ENCODE measurements around the gene CPB1.
"Not testable (repeated sequence)": the region's sequence is repeated elsewhere in the genome, so short reads cannot be mapped to it uniquely, and the experiment has no call there.

CPB1 gene

GRCh38 chr3:148827585-148827984 is at the start of gene CPB1:
Gene CPB1, plus strand, starts transcription at chr3:148827811. Its CDS starts 13 bp downstream, at chr3:148827824.
- intact Hi-C loops (cut with DNase I; ENCODE audit: low total_unique reads) = no loop called here
- no peaks in the 10 kb centered on the region for H3K4me1 ChIP-seq
- no peaks in the 10 kb centered on the region for H3K36me3 ChIP-seq
- H3K27me3 ChIP-seq = no peaks in the 10 kb centered on the region
- no peak within 1 kb of the TSS for H3K4me3 ChIP-seq
- DNase-seq = no peak
- no peak for TF ChIP-seq CTCF (IDR thresholded peaks at IDR 0.05)
- H3K9me3 ChIP-seq = peaks cover 0 to under 1% (median 0%) of the 10 kb centered on the region in 3 donors
- H3K27ac ChIP-seq = no peak within 1 kb of the TSS

- Histone ChIP-seq H3K4me1 (no peaks in the 10 kb centered on the region), H3K4me3 (no peak overlapping the region), H3K27ac (no peak overlapping the region), H3K36me3 (no peaks in the 10 kb centered on the region), H3K9me3 (no peaks in the 10 kb centered on the region), H3K27me3 (no peaks in the 10 kb centered on the region)
- DNase-seq = no peak
- intact Hi-C loops (cut with DNase I; ENCODE audit: low total_unique reads) = no loop called here
- TF ChIP-seq CTCF (IDR thresholded peaks at IDR 0.05) = no peak
Measured at GRCh38 chr3:148778926-148779325, 48.7 kb upstream of the CPB1 start.

GRCh38 chr3:148785026-148785425 is 42.6 kb upstream of the CPB1 start:
- H3K9me3 ChIP-seq; intact Hi-C loops (cut with DNase I; ENCODE audit: low total_unique reads); H3K27me3 ChIP-seq; H3K36me3 ChIP-seq; H3K4me1 ChIP-seq; DNase-seq; H3K4me3 ChIP-seq; H3K27ac ChIP-seq: not testable (repeated sequence)

GRCh38 chr3:148786159-148786558 is 41.5 kb upstream of the CPB1 start:
- intact Hi-C loops (cut with DNase I; ENCODE audit: low total_unique reads); H3K36me3 ChIP-seq; H3K4me1 ChIP-seq; H3K9me3 ChIP-seq; H3K27me3 ChIP-seq; DNase-seq; H3K27ac ChIP-seq; H3K4me3 ChIP-seq: not testable (repeated sequence)

- DNase-seq = peak in 1 of 2 donors; percentile 28
- intact Hi-C loops (cut with DNase I; ENCODE audit: low total_unique reads) = no loop called here
- no peaks in the 10 kb centered on the region for H3K27me3 ChIP-seq
- peaks cover 0 to 6% (median 0%) of the 10 kb centered on the region in 3 donors for H3K9me3 ChIP-seq
- no peak overlapping the region for H3K4me3 ChIP-seq
- TF ChIP-seq CTCF (IDR thresholded peaks at IDR 0.05) = no peak
- H3K27ac ChIP-seq = no peak overlapping the region
- peaks cover 0 to 3% (median 0%) of the 10 kb centered on the region in 4 donors for H3K4me1 ChIP-seq
- H3K36me3 ChIP-seq = no peaks in the 10 kb centered on the region
Measured at GRCh38 chr3:148789146-148789545, 38.5 kb upstream of the CPB1 start.

GRCh38 chr3:148789906-148790305 is 37.7 kb upstream of the CPB1 start:
- TF ChIP-seq CTCF (IDR thresholded peaks at IDR 0.05) = no peak
- Histone ChIP-seq H3K27me3 (no peaks in the 10 kb centered on the region), H3K4me1 (peaks cover 0 to 3% (median 0%) of the 10 kb centered on the region in 4 donors), H3K27ac (no peak overlapping the region), H3K36me3 (no peaks in the 10 kb centered on the region), H3K9me3 (peaks cover 0 to 6% (median 0%) of the 10 kb centered on the region in 3 donors), H3K4me3 (no peak overlapping the region)
- DNase-seq = no peak
- intact Hi-C loops (cut with DNase I; ENCODE audit: low total_unique reads) = no loop called here

- Histone ChIP-seq H3K27me3 (no peaks in the 10 kb centered on the region), H3K4me3 (no peak overlapping the region), H3K4me1 (peaks cover 0 to 3% (median 0%) of the 10 kb centered on the region in 4 donors), H3K27ac (peak overlapping the region in 1 of 2 donors; percentile 10), H3K9me3 (peaks cover 0 to 6% (median 0%) of the 10 kb centered on the region in 3 donors), H3K36me3 (no peaks in the 10 kb centered on the region)
- no peak for TF ChIP-seq CTCF (IDR thresholded peaks at IDR 0.05)
- DNase-seq = no peak
- intact Hi-C loops (cut with DNase I; ENCODE audit: low total_unique reads) = no loop called here
Measured at GRCh38 chr3:148790370-148790769, 37.2 kb upstream of the CPB1 start.

All from tibial artery (tissue), 4 donors.